Activated T-helper 9 cell treated with anti-CD3 and anti-CD28 coated beads, Interleukin-2, amount 50 U/mL, for 16 hours (primary cell): ENCODE measurements around the gene LST1.
A peak's percentile ranks its signal among the peaks of the same experiment; 100 is the strongest.
"Not testable (repeated sequence)": the region's sequence is repeated elsewhere in the genome, so short reads cannot be mapped to it uniquely, and the experiment has no call there.

Source experiments
- DNase-seq: peaks from one replicate; pipeline ENCODE4 v3.0.0-alpha.2; 2020; ENCODE audit warnings: low read depth

Gene LST1

DNA sequence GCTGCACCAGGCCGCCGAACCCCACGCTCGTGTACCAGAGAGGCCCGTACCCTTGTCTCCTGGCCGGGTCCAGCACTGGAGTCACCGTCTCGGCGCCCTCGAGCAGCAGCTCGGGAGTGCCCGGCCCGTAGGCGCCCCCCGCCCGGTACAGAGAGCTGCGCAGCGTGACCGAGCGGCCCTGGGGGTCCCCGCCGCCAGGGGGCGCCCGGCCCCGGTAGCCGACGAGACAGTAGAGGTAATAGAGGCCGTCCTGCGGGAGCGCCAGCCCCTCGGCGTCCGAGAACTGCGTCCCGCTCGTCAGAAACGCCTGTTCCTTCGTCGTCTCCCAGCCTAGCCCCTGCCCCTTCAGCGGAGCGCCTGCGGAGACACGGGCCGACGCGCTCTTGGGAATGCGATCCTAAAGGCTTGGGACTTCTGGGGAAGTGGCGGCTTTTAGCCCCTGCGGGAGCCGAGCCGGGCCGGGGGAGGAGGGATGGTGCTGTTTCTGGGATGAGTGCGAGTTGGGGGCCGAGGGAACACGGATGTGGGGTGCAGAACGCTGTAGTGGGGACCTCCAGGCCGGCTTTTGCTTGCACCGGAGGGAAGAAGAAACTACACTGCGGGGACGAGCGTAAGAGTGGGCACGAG lies 5.2 kb upstream of the LST1 start:
- DNase-seq: peak; percentile 86

DNA sequence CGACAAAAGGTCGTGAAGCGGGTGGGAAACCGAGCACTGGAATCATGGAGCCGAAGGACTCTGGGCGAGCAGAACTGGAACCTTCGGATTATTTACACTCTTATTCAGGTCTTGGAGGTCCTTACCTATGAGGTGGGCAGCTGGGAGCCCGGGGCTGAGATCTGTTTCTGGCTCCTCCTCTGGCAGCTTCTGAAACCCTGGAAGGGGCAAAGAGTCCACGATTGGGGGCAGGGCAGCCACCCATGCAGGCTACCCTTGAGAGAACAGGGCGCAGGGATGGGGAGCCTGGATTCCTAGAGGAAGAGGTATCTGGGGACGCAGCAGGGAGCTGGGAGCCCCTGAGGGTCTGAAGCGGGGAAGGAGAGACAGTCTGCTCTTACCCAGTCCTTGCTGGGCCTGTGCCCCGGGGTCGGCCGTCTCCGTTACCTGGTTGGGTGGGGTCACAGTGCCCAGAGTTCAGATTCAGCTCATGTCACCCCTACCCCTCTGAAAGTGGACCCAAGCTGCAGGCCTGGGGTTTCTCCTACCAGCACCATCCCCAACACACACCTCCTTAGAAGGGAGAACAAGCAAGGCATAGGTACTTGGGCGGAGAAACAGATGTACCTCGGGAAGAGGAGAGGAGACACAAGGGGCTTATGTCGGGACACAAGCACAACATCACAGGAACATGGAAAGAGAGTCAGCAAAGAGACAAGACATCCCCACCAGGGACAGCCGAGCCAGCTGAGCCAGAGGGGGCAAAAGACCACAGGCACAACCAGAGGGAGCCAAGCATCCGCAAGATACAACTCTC lies 4.4 kb upstream of the LST1 start:
- no peak for DNase-seq

DNA sequence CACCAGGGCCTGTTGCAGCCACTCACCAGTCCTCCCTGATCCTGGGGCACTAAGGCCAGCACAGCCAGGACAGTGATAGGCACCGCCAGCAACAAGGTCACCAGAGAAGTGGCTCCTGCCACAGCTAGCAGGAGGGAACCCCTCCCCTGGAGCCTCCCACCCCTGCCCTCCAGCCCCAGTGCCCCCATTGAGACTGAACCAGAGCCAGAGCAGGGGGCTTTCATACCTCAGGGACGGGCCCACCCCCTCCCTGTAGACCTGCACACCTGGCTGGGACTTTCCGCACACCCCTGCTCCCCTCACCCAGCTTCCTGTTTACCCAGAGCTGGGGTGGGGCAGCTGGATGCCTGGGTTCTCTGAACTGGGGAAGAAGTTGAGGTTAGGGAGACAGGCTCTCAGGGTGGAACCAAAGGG lies 3.8 kb upstream of the LST1 start, which contains the start of gene LTB:
Gene LTB (minus strand): TSS at position 195 of the 414 bp plus-strand sequence. CDS start 7 bp downstream, at position 188.
- peak; percentile 50 for DNase-seq

DNA sequence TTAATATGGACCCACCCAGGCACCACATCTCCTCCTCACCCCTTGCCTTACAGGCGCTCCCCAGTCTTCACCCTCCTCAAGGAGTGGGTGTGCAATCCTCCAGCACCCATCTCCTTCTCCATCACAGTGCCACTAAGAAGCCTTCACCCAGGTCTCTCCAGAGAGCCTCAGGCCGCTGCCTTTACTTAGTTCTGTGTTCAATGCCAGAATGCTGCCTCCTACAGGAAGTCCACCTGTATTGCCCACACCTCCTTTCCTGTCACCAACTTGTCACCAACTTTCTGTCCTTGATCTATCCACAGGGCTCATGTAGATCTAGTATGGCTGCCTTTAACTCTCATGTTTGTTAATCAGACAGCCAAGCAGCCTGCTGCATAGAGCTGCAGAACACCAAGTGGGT lies 586 bp upstream of the LST1 start:
- no peak for DNase-seq

DNA sequence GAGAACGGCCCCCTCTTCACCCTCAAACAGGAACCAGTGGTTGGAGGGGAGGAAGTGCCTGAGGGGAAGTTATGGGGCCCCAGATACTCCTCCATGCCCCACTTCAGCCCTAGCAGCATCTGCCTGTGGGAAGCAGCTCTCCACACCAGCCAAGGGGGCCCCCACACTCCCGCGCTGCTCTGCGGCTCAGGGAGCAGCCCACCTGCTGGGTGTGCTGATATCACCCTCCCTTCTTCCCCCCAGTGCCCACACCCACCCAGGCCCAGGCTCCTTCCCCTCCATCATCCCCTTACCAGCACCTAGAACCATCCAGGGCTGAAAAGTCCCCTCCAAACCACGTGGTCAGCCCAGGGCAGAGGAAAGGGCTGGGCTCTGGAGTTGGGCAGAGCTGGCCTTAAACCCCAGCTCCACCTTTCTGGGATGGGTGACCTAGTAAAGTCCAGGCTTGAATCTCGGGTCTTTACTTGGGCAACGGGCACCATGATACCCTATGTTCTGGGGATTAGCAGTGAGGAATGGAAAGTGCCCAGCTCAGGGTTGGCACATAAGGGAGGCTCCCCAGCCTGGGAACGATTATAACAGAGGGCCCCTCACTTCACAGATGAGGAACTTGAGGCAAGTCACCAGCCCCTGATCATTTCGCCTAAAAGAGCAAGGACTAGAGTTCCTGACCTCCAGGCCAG lies 663 bp downstream of the LST1 start:
- DNase-seq: no peak

DNA sequence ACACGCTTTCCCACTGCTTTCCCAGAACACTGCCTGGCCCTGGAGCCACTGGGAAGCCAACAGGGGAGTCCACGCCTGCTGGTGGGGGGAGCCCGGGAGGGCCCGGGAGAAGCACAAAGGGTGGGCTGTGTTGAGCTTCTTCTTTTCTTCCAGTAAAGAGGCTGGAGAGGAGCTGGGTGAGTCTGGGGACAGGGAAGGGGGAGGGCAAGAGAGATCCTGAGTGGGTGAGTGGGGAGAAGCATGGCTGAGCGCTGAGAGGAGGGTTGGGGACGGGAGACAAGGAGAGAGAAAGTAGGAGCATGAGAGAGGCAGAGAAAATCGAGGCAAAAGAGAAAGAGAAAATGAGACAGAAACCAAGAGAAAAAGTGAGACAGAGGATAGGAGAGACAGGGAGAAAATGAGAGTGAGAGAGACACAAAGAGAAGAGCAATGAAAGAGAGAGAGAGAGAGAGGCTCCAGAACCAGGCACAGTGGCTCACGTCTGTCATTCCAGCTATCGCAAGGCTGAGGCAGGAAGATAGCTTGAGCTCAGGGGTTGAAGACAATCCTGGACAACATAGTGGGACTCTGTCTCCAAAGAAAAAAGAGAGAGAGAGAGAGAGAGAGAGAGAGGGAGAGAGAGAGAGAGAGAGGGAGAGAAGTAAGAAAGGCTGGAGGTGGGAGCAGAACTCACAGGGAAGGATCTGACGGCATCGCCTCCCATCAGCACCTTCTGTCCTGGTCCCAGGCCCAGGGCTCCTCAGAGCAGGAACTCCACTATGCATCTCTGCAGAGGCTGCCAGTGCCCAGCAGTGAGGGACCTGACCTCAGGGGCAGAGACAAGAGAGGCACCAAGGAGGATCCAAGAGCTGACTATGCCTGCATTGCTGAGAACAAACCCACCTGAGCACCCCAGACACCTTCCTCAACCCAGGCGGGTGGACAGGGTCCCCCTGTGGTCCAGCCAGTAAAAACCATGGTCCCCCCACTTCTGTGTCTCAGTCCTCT lies 2.0 kb downstream of the LST1 start:
- no peak for DNase-seq

DNA sequence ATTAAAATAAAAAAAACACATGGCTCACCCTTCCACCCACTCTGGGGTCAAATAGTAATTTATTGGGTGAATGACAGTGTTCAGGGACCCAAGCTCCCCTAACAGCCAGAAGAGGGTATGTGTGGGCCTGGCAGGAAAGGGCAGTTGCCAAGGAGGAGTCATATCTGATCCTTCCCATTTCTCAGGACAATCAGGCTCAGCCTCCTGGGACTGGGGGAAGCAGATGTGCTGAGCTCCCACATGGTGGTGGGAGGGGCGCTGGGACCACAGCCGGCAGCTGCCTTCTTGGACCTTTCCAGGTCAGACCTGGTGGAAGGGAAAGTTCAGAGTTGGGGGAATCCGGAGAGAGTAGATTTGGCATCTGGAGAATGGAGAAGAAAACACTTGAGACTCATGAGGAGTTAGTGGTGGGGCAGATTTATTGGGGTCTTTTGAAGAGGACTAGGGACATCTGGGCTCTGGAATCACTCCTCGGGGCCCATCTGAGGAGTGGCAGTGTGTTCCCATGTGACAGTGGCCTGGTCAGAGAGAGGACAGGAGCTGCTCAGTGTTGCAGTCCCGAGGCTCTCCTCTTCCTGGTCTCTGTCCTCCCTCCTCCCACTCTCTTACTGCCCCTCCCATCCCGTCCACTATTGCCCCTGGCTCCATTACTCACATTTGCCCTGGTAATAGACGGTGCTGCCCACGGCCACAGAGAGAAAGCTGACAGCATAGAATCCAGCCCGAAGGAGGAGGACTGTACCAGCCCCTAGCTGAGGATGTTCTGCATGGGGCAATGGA lies 3.0 kb downstream of the LST1 start:
- no peak for DNase-seq

DNA sequence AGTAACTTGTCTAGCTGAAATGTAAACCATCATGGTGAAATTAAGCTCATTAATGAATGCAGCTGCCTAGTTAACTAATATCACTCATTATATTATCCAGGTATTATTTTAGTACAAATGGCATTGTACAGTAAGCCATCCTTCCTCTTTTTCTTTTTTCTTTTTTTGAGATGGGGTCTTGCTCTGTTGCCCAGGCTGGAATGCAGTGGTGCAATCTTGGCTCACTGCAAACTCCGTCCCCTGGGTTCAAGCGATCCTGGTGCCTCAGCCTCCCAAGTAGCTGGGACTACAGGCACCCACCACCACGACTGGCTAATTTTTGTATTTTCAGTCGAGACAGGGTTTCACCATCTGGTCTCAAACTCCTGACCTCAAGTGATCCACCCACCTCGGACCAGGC lies 4.6 kb downstream of the LST1 start:
- not testable (repeated sequence) for DNase-seq

DNA sequence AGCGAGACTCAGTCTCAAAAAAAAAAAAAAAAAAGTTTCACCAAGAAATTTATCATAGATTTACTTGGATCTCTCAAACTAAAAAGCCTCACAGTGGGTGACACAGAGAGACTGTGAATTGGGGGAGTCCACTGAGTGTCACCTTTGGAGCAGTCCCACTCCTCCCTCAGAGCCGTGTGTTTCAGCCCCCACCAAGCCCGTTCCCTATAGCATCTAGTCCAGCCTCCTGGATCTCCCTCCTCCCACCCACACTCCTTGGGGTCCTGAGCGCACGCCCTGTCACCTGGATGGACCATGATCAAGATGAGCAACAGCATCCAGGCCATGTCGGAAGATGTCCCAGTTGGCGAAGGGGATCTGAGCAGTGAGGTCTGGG lies 6.3 kb downstream of the LST1 start:
- DNase-seq: no peak

DNA sequence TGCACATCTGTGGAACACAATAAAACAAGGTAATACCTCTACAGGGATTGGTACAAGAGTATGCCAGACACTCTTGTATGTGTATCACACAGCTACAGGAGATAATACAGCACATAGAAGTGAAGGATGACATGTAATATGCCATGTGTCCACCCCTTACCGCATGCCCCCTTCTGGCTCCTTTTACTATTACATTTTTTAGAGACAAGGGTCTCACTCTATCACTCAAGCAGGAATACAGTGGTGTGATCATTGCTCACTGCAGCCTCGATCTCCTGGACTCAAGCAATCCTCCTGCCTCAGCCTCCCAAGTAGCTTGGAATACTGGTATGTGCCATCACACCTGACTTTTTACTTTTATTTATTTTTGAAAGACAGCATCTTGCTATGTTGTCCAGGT lies 10.9 kb downstream of the LST1 start:
- DNase-seq: no peak

DNA sequence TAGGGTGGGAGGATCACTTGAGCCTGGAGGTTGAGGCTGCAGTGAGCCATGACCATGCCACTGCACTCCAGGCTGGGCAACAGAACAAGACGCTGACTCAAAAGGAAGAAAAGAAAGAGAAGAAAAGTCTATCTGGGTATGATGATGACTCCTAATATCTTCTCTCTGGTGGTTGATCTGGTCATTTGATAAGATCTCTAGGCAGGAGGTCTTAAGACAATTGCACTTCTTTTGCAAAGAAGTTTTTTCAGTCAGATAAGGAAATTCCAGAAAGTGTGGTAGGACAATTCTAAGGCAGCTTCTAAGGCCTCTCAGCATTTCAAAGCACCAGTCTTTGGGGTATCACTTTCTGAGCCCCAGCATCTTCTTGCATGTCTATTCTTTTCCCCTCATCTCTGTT lies 21.2 kb downstream of the LST1 start:
- DNase-seq: no peak

DNA sequence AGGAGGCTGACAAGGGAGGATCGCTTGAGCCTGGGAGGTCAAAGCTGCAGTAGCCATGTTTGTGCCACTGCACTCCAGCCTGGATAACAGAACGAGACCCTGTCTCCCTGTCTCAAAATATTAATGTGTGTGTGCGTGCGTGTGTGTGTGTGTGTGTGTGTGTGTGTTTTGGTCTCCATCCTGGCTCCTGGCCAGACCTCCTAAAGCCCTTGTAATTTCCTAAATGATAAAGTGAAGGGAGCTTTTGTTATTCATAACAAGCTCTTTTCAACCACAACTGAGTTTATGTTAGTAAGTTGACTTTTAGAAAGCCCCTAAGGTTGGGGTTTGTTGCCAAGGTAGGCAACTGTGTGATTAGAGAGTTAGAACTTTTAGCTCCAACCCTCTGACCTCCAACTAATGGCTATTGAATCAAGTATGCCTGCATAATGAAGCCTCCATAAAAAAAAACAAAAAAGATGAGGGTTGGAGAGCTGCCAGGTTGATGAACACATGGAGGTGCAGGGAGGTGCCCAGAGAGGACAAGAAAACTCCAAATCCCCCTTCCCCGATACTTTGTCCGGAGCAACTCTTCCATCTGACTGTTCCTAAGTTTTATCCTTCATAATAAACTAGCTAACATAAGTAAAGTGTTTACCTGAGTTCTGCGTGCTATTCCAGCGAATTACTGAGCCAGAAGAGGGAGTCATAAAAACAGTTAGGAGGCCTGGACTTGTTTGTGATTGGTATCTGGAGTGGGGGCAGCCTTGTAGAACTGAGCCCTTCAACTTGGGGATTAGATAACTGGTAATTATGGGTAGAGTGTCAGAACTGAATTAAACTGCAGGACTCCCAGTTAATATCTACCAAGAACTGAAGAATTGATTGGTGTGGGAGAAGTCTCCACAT lies 23.7 kb downstream of the LST1 start:
- DNase-seq: no peak

DNA sequence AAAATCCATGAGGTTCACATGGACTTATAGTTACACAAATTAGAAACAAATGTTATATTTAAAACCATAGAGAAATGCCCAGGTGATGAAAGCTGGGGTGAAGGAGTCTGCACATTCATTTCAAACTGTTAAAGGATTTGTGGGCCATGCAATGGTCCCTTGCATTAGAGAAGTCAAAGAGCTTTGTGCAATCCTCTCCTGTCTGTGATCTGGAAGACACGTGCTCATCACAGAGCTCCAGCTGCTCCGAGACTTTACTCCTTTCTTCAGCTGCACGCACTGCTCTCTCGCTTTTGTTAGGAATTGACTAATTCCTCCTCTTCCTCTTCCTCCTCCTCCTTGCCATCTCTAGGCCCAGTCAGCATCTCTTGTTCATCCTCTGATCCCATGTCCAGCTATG lies 24.9 kb downstream of the LST1 start:
- no peak for DNase-seq

DNA sequence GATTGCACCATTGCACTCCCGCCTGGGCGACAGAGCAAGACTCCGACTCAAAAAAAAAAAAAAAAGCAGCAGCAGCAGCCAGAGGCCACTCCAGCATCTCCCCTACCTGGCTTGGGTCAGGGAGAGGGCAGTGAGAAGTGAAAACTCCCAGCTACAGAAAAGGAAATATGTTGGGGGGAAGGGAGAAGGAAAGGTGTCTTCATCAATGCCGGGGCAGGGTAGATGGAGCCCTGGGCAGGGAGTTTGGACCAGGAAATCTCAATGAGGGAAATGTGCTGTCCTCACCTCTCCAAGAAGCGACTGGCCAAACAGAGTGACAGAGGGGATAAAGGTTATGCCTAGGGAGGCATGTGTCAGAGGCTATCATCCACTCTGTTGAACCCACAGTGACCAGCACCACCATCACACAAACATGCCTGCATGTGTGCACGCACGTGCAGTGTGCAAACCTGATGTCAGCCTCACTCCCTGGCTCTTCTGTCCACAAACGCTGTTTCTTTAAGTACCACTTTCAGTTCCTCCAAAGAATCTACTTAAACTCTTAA lies 28.1 kb downstream of the LST1 start:
- no peak for DNase-seq

DNA sequence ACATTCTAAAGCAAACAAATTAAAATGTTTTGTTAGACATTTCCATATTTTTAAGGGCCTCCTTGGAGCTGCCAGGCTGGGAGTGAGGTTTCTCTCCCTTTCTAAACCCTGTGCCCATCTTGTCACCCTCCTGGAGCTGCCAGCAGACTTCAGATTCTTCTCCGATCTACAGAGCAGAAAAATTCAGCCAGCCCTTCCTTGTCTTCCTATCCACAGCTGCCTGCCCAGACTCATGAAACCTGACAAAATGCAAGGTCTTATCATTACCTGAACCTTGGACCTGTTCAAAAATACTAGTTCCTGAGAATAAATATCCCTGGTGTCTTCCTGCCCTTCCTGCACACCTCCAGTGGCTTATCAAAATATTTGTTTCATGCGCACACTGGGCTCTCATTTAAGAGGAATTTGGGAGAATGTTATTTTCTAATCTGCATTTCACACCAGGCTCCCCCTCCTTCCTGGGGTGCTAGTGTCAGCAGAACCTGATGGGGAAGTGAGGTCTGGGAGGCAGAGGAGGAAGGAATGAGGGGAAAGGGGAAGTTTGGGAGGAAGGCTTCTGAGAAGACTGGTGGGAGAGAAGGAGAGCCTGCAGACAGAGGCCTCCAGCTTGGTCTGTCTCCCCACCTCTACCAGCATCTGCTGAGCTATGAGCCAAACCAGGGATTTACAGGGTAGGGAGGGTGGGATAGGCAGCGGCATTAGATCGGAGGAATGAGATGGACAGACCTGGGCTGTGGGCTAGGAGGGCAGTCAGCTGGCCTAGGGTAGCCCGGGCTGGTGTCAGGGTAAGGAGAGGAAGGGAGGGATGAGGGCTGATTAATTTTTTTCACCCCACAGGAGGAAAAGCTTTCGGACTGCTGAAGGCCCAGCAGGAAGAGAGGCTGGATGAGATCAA lies 28.9 kb downstream of the LST1 start, which contains the start of gene AIF1:
Gene AIF1 (plus strand): TSS at position 551 of the 895 bp plus-strand sequence. CDS start 96 bp downstream, at position 647.
- DNase-seq: no peak

DNA sequence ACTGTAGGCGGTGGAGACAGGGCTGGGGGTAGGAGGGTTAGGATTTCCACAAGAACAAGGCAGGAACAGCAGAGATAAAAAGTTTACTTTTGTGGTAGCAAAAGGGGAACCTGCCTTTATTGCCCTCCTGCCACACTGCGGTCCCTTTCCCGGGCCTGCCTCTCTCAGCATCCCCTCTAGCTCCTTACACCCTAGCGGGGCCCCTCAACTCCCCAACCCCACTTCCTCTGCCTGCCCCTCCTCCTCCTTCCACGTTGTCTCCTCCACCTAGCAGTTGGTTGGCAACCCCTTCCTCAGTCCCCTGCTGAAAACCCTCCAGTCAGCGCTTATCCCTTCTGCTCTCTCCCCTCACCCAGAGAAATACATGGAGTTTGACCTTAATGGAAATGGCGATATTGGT lies 29.7 kb downstream of the LST1 start:
- DNase-seq: no peak

DNA sequence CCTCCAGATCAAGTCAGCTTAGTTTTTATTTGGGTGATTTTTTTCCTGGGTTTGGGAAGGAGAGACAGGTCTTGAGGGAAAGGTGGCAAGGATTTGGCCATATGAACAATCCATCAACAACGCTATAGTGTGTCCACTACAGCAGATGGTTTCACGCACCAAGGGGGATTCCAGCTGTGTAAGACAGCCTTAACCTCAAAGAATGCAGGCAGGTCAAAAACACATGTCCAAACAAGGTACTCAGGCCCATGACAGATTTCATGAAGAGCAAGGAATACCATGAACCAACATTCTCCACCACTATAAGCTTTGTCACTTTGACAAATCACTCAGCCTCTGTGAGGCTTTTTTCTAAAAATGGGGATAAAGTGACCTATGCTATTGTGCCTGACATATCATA lies 30.9 kb downstream of the LST1 start:
- no peak for DNase-seq

DNA sequence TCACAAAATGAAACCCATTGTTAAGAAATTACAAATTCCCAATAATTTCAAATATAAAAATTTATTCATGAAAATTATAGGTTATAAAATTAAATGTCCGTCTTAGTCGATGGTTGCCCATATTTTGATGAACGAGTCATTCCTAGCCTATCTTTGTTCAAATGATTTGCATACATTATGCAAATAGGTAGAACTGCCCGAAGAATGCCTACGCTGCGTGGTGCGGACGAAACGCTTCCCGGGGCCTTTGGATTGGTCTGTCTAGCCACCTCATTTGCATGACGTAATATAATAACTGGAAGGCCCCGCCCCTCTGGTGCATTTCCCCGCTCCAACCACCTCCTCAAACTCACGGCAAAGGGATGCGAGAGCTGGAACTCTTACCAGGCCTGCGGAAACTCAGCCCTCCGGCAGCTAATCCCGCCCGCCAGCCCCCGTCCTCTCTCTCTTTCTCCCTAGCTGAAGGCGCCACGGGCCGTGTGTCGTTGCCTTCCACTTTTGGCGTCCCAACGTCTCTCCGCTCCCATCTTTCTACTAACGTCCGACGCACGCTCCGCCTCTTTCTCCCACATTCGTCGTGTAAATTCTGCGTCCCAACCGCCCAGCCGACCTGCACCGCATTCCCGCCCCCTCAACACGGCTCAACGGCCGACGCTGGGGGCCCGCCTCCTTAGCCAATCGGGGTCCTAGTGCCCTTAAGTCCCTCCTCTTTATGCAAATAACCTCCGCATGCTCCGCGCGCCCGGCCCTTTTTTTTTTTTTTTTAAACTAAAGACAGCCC lies 33.9 kb downstream of the LST1 start:
- DNase-seq: peak; percentile 95
